Measurements from ENCODE around the gene KCNC4. TPM values are rescaled to one million over a fixed set of nuclear protein-coding genes. Genes with fewer than 3 reads are reported as not detected.

Gene KCNC4
- total and polyA plus RNA-seq, 2 experiments from 2014 or later = 8.9 to 12.1 TPM

DNA sequence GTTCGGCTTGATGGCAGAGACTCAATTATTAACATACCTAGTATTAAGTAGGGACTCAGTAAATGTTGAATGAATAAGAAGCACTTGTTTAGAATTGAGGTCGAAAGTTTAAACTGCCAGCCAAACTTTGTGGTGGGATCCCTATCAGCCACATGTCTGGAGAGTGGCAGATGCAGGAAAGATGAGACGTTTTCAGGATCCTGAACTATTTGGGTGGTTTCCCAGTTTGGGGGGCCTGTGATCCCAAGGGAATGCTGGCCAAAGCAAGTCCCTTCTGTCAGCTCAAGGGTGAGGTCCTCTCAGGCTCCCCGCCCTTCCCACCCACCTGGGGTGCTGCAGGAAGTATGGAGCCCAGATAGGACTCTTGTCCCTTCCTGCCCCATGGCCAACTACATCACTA, 38.6 kb downstream of the KCNC4 start:
- Histone ChIP-seq H3K9ac (no peak overlapping the region), H3K9me3 (ENCODE audit: low read depth) (no peaks in the 10 kb centered on the region), H4K20me1 (ENCODE audit: insufficient read depth) (no peaks in the 10 kb centered on the region), H3K79me2 (ENCODE audit: insufficient read depth) (no peaks in the 10 kb centered on the region), H3K4me1 (ENCODE audit: insufficient read depth) (no peaks in the 10 kb centered on the region), H3K4me2 (ENCODE audit: unreplicated experiment) (no peak overlapping the region), H3K4me3 (no peak overlapping the region), H2AFZ (no peak overlapping the region), H3K9me2 (ENCODE audit: insufficient read depth) (no peaks in the 10 kb centered on the region), H3F3A (ENCODE audit: insufficient read depth) (0 out of 2 replicates have a peak, but pooled peaks cover 8% of the 10 kb centered on the region), H3K27ac (no peak overlapping the region), H3K36me3 (ENCODE audit: low read depth) (no peaks in the 10 kb centered on the region), H3K27me3 (replicated peaks; ENCODE audit: insufficient read depth) (no peaks in the 10 kb centered on the region)
- no peak for DNase-seq
- WGBS, 2 experiments (ENCODE audit: low coverage in 1 of 2, low lambda C conversion rate in 2 of 2, missing lambda C conversion rate in 2 of 2) = 63 to 69% methylated on average over 4 of the region's 4 CpGs
- TF ChIP-seq EZH2phosphoT487 (IDR thresholded peaks at IDR 0.05; ENCODE audit: insufficient read depth, low read depth) = no peak
- TF ChIP-seq EZH2 (IDR thresholded peaks at IDR 0.05; ENCODE audit: insufficient read depth, poor library complexity, severe bottlenecking) = no peak
- in situ Hi-C loops (cut with MboI) = no loop called here

DNA sequence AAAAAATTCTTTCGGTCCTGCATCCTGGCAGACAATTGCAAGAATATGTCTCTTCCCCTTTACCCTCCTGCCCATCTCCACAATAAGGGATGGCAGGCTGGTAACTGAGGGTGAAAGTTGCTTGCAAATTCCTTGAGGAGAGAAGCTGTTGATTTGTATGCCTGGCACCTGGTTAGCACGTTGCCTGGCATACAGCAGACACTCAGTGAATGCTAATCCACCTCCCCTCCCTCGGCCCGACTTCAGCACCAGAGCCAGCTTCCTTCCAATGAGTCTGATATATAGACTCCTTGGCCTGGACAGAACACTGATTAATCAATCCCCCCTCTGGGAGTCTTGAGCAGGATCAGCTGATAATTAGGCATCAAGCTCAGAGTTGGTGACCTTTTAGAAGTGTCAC, 39.1 kb downstream of the KCNC4 start:
- Histone ChIP-seq H3K79me2 (ENCODE audit: insufficient read depth) (no peaks in the 10 kb centered on the region), H3K27ac (no peak overlapping the region), H3F3A (ENCODE audit: insufficient read depth) (0 out of 2 replicates have a peak, but pooled peaks cover 8% of the 10 kb centered on the region), H3K9me3 (ENCODE audit: low read depth) (no peaks in the 10 kb centered on the region), H4K20me1 (ENCODE audit: insufficient read depth) (no peaks in the 10 kb centered on the region), H3K4me2 (ENCODE audit: unreplicated experiment) (no peak overlapping the region), H3K9me2 (ENCODE audit: insufficient read depth) (no peaks in the 10 kb centered on the region), H2AFZ (no peak overlapping the region), H3K4me1 (ENCODE audit: insufficient read depth) (no peaks in the 10 kb centered on the region), H3K27me3 (replicated peaks; ENCODE audit: insufficient read depth) (no peaks in the 10 kb centered on the region), H3K36me3 (ENCODE audit: low read depth) (no peaks in the 10 kb centered on the region), H3K9ac (no peak overlapping the region), H3K4me3 (no peak overlapping the region)
- WGBS, 2 experiments (ENCODE audit: low coverage in 1 of 2, low lambda C conversion rate in 2 of 2, missing lambda C conversion rate in 2 of 2) = 55 to 56% methylated on average over 4 of the region's 4 CpGs
- in situ Hi-C loops (cut with MboI) = no loop called here
- DNase-seq = no peak
- TF ChIP-seq EZH2phosphoT487 (IDR thresholded peaks at IDR 0.05; ENCODE audit: insufficient read depth, low read depth) (no peak), EZH2 (IDR thresholded peaks at IDR 0.05; ENCODE audit: insufficient read depth, poor library complexity, severe bottlenecking) (no peak)

DNA sequence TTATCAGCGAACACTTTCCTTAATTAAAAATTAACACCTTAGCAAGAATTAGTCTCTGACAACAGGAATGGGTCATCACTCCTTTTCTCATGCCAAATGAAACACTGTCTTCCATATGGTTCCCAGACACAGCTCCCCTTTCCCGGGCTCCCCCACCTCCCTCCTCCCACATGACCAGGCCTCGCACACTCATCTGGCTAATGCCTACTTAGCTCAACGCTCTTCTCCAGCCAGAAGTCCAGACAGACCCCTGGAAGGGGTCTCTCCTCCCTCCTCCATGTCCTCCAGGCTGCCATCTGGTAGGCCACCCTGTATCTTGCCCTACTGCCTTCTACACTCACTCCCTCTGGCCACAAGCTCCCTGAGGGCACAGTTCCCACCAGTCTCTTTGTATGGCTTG, 39.9 kb downstream of the KCNC4 start:
- H3K9me3 ChIP-seq (ENCODE audit: low read depth) = no peaks in the 10 kb centered on the region
- no peaks in the 10 kb centered on the region for H3K27me3 ChIP-seq (replicated peaks; ENCODE audit: insufficient read depth)
- DNase-seq = no peak
- no peak overlapping the region for H3K4me2 ChIP-seq (ENCODE audit: unreplicated experiment)
- no peak overlapping the region for H3K9ac ChIP-seq
- no peak overlapping the region for H2AFZ ChIP-seq
- H3K4me1 ChIP-seq (ENCODE audit: insufficient read depth) = no peaks in the 10 kb centered on the region
- TF ChIP-seq EZH2phosphoT487 (IDR thresholded peaks at IDR 0.05; ENCODE audit: insufficient read depth, low read depth) (no peak), EZH2 (IDR thresholded peaks at IDR 0.05; ENCODE audit: insufficient read depth, poor library complexity, severe bottlenecking) (no peak)
- H4K20me1 ChIP-seq (ENCODE audit: insufficient read depth) = no peaks in the 10 kb centered on the region
- WGBS, 2 experiments (ENCODE audit: low coverage in 1 of 2, low lambda C conversion rate in 2 of 2, missing lambda C conversion rate in 2 of 2) = 38 to 39% methylated on average over 4 of the region's 4 CpGs
- H3K27ac ChIP-seq = no peak overlapping the region
- H3K79me2 ChIP-seq (ENCODE audit: insufficient read depth) = no peaks in the 10 kb centered on the region
- H3K4me3 ChIP-seq = no peak overlapping the region
- in situ Hi-C loops (cut with MboI) = no loop called here
- H3K36me3 ChIP-seq (ENCODE audit: low read depth) = no peaks in the 10 kb centered on the region
- H3F3A ChIP-seq (ENCODE audit: insufficient read depth) = 0 out of 2 replicates have a peak, but pooled peaks cover 8% of the 10 kb centered on the region
- no peaks in the 10 kb centered on the region for H3K9me2 ChIP-seq (ENCODE audit: insufficient read depth)

DNA sequence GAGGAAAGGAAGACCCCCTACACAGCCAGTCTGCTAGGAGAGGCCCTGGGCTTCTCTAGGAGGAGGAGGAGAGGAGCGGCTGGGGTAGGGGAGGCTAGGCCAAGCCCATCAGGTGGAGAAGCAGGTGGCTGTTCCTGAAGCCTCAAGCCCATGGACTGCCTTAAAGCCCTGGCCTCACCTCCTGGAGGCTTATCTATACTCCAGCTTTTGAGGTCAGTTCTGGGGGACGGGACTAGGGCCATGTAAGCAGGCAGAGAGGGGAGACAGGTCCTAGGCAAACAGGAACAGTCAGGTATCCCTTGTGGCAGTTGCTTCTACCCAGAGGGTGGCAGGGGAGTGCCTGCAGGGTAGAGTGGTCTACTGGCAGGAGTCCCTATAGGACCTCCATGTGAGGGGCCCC, 40.6 kb downstream of the KCNC4 start:
- no peak overlapping the region for H3K27ac ChIP-seq
- H4K20me1 ChIP-seq (ENCODE audit: insufficient read depth) = no peaks in the 10 kb centered on the region
- no peaks in the 10 kb centered on the region for H3K36me3 ChIP-seq (ENCODE audit: low read depth)
- no peak overlapping the region for H3K4me2 ChIP-seq (ENCODE audit: unreplicated experiment)
- H3F3A ChIP-seq (ENCODE audit: insufficient read depth) = 0 out of 2 replicates have a peak, but pooled peaks cover 5% of the 10 kb centered on the region
- TF ChIP-seq EZH2 (IDR thresholded peaks at IDR 0.05; ENCODE audit: insufficient read depth, poor library complexity, severe bottlenecking) (no peak), EZH2phosphoT487 (IDR thresholded peaks at IDR 0.05; ENCODE audit: insufficient read depth, low read depth) (no peak)
- no peak for DNase-seq
- no peaks in the 10 kb centered on the region for H3K79me2 ChIP-seq (ENCODE audit: insufficient read depth)
- no peaks in the 10 kb centered on the region for H3K27me3 ChIP-seq (replicated peaks; ENCODE audit: insufficient read depth)
- 87 to 90% methylated on average over 2 of the region's 2 CpGs for WGBS, 2 experiments (ENCODE audit: low coverage in 1 of 2, low lambda C conversion rate in 2 of 2, missing lambda C conversion rate in 2 of 2)
- H3K9me3 ChIP-seq (ENCODE audit: low read depth) = no peaks in the 10 kb centered on the region
- in situ Hi-C loops (cut with MboI) = no loop called here
- no peak overlapping the region for H2AFZ ChIP-seq
- H3K4me1 ChIP-seq (ENCODE audit: insufficient read depth) = no peaks in the 10 kb centered on the region
- H3K9ac ChIP-seq = no peak overlapping the region
- no peaks in the 10 kb centered on the region for H3K9me2 ChIP-seq (ENCODE audit: insufficient read depth)
- no peak overlapping the region for H3K4me3 ChIP-seq

DNA sequence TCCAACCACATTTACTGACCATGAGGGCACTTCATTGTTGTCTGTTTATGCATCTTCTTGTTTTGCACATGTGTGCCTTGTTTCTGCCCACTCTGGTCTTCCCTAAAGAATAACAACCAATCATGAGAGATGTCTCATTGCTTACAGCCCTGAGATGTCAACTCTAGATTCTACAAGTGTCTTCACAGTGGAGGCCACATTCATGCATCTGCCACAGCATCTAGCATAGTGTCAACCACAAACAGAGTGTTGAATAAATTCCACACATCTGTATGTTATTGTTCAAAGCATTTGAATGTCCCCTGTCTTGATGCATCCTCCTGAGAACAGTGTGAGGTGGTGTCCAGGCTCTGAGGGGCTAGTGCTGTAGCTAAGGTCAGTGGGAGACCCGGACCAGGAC, 43.1 kb downstream of the KCNC4 start:
- DNase-seq = no peak
- no peaks in the 10 kb centered on the region for H3K36me3 ChIP-seq (ENCODE audit: low read depth)
- no peaks in the 10 kb centered on the region for H3K27me3 ChIP-seq (replicated peaks; ENCODE audit: insufficient read depth)
- H3K9me2 ChIP-seq (ENCODE audit: insufficient read depth) = no peaks in the 10 kb centered on the region
- H3K4me3 ChIP-seq = no peak overlapping the region
- no peak overlapping the region for H3K27ac ChIP-seq
- H3K4me2 ChIP-seq (ENCODE audit: unreplicated experiment) = no peak overlapping the region
- H3F3A ChIP-seq (ENCODE audit: insufficient read depth) = no peaks in the 10 kb centered on the region
- no peaks in the 10 kb centered on the region for H3K4me1 ChIP-seq (ENCODE audit: insufficient read depth)
- H3K9me3 ChIP-seq (ENCODE audit: low read depth) = no peaks in the 10 kb centered on the region
- in situ Hi-C loops (cut with MboI) = no loop called here
- 81 to 90% methylated on average over 1 of the region's 1 CpG for WGBS, 2 experiments (ENCODE audit: low coverage in 1 of 2, low lambda C conversion rate in 2 of 2, missing lambda C conversion rate in 2 of 2)
- no peak overlapping the region for H3K9ac ChIP-seq
- H4K20me1 ChIP-seq (ENCODE audit: insufficient read depth) = no peaks in the 10 kb centered on the region
- TF ChIP-seq EZH2 (IDR thresholded peaks at IDR 0.05; ENCODE audit: insufficient read depth, poor library complexity, severe bottlenecking) (no peak), EZH2phosphoT487 (IDR thresholded peaks at IDR 0.05; ENCODE audit: insufficient read depth, low read depth) (no peak)
- no peak overlapping the region for H2AFZ ChIP-seq
- H3K79me2 ChIP-seq (ENCODE audit: insufficient read depth) = no peaks in the 10 kb centered on the region
